H9 (cell line): ENCODE results near the gene CST5. TPM values are rescaled to one million over a fixed set of nuclear protein-coding genes. Genes with fewer than 3 reads are reported as not detected.

Experiments used
- DNase-seq: peaks from one replicate; pipeline ENCODE4 v3.0.0-alpha.2; 2017
- H2AFZ ChIP-seq: one replicate; pipeline ENCODE4 v1.6.1; 2013; ENCODE audit warnings: mild to moderate bottlenecking, low read length, control low read depth, moderate library complexity
- H2AK5ac ChIP-seq: 2 replicates; pipeline ENCODE4 v1.6.1; 2013; ENCODE audit warnings: low read length, control low read depth, mixed read lengths; ENCODE audit not compliant: insufficient read length
- H2BK120ac ChIP-seq: one replicate; pipeline ENCODE4 v1.6.1; 2013; ENCODE audit warnings: low read depth, mild to moderate bottlenecking, low read length, control low read depth, inconsistent platforms; ENCODE audit not compliant: poor library complexity, severe bottlenecking
- H2BK12ac ChIP-seq: 2 replicates; pipeline ENCODE4 v1.6.1; 2013; ENCODE audit warnings: low read length, control low read depth, mixed read lengths, low read depth; ENCODE audit not compliant: insufficient read length
- H2BK15ac ChIP-seq: 2 replicates; pipeline ENCODE4 v1.6.1; 2013; ENCODE audit warnings: low read depth, low read length, control low read depth
- H2BK20ac ChIP-seq: one replicate; pipeline ENCODE4 v1.6.1; 2013; ENCODE audit warnings: low read depth, mild to moderate bottlenecking, low read length, control low read depth, inconsistent platforms; ENCODE audit not compliant: poor library complexity, severe bottlenecking
- H2BK5ac ChIP-seq: 2 replicates; pipeline ENCODE4 v1.6.1; 2013; ENCODE audit warnings: low read length, control low read depth, mixed read lengths; ENCODE audit not compliant: insufficient read length
- H3K14ac ChIP-seq: 2 replicates; pipeline ENCODE4 v1.6.1; 2013; ENCODE audit warnings: low read length, control low read depth; ENCODE audit not compliant: insufficient read depth
- H3K18ac ChIP-seq: 2 replicates; pipeline ENCODE4 v1.6.1; 2013; ENCODE audit warnings: low read depth, mild to moderate bottlenecking, mixed read lengths, low read length, control low read depth; ENCODE audit not compliant: insufficient read length
- H3K23ac ChIP-seq: 2 replicates; pipeline ENCODE4 v1.6.1; 2013; ENCODE audit warnings: low read length, control low read depth, mixed read lengths, low read depth; ENCODE audit not compliant: insufficient read length
- H3K23me2 ChIP-seq: 2 replicates; pipeline ENCODE4 v1.6.1; 2013; ENCODE audit warnings: low read depth, mild to moderate bottlenecking, mixed read lengths, low read length, control low read depth; ENCODE audit not compliant: insufficient read length, poor library complexity, severe bottlenecking
- H3K27ac ChIP-seq: 2 replicates; pipeline ENCODE4 v1.5.1; 2013; ENCODE audit warnings: low read length, control low read depth, mixed read lengths, low read depth; ENCODE audit not compliant: insufficient read length
- H3K27me3 ChIP-seq: 2 replicates; pipeline ENCODE4 v1.6.1; 2013; ENCODE audit warnings: low read length, control low read depth, inconsistent platforms; ENCODE audit not compliant: insufficient read depth
- H3K4ac ChIP-seq: 2 replicates; pipeline ENCODE4 v1.6.1; 2013; ENCODE audit warnings: low read depth, mild to moderate bottlenecking, control low read depth, inconsistent platforms, low read length, moderate library complexity
- H3K4me1 ChIP-seq: 2 replicates; pipeline ENCODE4 v1.6.1; 2013; ENCODE audit warnings: low read length, control low read depth, inconsistent platforms; ENCODE audit not compliant: insufficient read depth
- H3K4me2 ChIP-seq: 2 replicates; pipeline ENCODE4 v1.6.1; 2013; ENCODE audit warnings: low read length, control low read depth, mixed read lengths; ENCODE audit not compliant: insufficient read length, insufficient read depth
- H3K56ac ChIP-seq: 2 replicates; pipeline ENCODE4 v1.6.1; 2013; ENCODE audit warnings: low read depth, mild to moderate bottlenecking, mixed read lengths, low read length, control low read depth; ENCODE audit not compliant: insufficient read length
- H3K79me1 ChIP-seq: 2 replicates; pipeline ENCODE4 v1.6.1; 2013; ENCODE audit warnings: low read depth, mild to moderate bottlenecking, moderate library complexity, low read length, control low read depth, inconsistent platforms; ENCODE audit not compliant: insufficient read depth, poor library complexity, severe bottlenecking
- H3K79me2 ChIP-seq: 2 replicates; pipeline ENCODE4 v1.6.1; 2013; ENCODE audit warnings: low read length, control low read depth, inconsistent platforms; ENCODE audit not compliant: insufficient read depth
- H3K9ac ChIP-seq: 2 replicates; pipeline ENCODE4 v1.6.1; 2013; ENCODE audit warnings: low read length, control low read depth, mixed read lengths; ENCODE audit not compliant: insufficient read length; ENCODE audit errors: extremely low read depth
- H3K9me3 ChIP-seq: one replicate; pipeline ENCODE4 v1.6.1; 2013; ENCODE audit warnings: low read depth, low read length, inconsistent platforms; ENCODE audit not compliant: control insufficient read depth
- H3T11ph ChIP-seq: one replicate; pipeline ENCODE4 v1.6.1; 2013; ENCODE audit warnings: mild to moderate bottlenecking, low read length, control low read depth, inconsistent platforms
- H4K20me1 ChIP-seq: one replicate; pipeline ENCODE4 v1.6.1; 2013; ENCODE audit not compliant: control insufficient read depth, insufficient read length, insufficient read depth
- H4K5ac ChIP-seq: 2 replicates; pipeline ENCODE4 v1.6.1; 2013; ENCODE audit warnings: low read depth, mild to moderate bottlenecking, mixed read lengths, low read length, control low read depth; ENCODE audit not compliant: insufficient read length
- H4K8ac ChIP-seq: replicated peaks from 2 replicates; pipeline ENCODE4 v1.6.1; 2013; ENCODE audit warnings: low read length, control low read depth, mixed read lengths, low read depth; ENCODE audit not compliant: insufficient read length
- H4K91ac ChIP-seq: 2 replicates; pipeline ENCODE4 v1.6.1; 2013; ENCODE audit warnings: low read depth, mild to moderate bottlenecking, moderate library complexity, mixed read lengths, low read length, control low read depth; ENCODE audit not compliant: insufficient read length
- H3K27ac Mint-ChIP-seq, 3 experiments: 2 replicates in 2 of 3; 3 replicates in 1 of 3; pipeline ENCODE4 v1.8.0; 2020 to 2021; ENCODE audit warnings: mixed read lengths in 3 of 3, mild to moderate bottlenecking in 1 of 3, moderate library complexity in 1 of 3
- H3K27me3 Mint-ChIP-seq: 2 replicates; pipeline ENCODE4 v1.8.0; 2021; ENCODE audit warnings: low read depth, mild to moderate bottlenecking, moderate library complexity, mixed read lengths
- H3K36me3 Mint-ChIP-seq, 3 experiments: 2 replicates in 2 of 3; 3 replicates in 1 of 3; pipeline ENCODE4 v1.8.0; 2020 to 2021; ENCODE audit warnings: low read depth in 3 of 3, mixed read lengths in 3 of 3; ENCODE audit not compliant: insufficient read depth in 1 of 3
- H3K4me1 Mint-ChIP-seq, 2 experiments: 2 replicates each; pipeline ENCODE4 v1.8.0; 2020; ENCODE audit warnings: mixed read lengths in 2 of 2
- H3K4me3 Mint-ChIP-seq, 2 experiments: 2 replicates in 1 of 2; 3 replicates in 1 of 2; pipeline ENCODE4 v1.8.0; 2020 to 2021; ENCODE audit warnings: mild to moderate bottlenecking in 2 of 2, mixed read lengths in 2 of 2, moderate library complexity in 1 of 2
- H3K9me3 Mint-ChIP-seq, 2 experiments: 2 replicates in 1 of 2; 3 replicates in 1 of 2; pipeline ENCODE4 v1.8.0; 2020; ENCODE audit warnings: mild to moderate bottlenecking in 2 of 2, mixed read lengths in 2 of 2, moderate library complexity in 1 of 2
- WGBS: extraction: QIAGEN DNeasy Blood & Tissue Kit; methylation state at CpG from one replicate; pipeline ENCODE4 v1.1.7; 2013; ENCODE audit warnings: missing lambda C conversion rate, low lambda C conversion rate, mixed read lengths; ENCODE audit not compliant: insufficient read length; ENCODE audit errors: extremely low coverage; 5-methylcytosine and 5-hydroxymethylcytosine counted together
- total RNA-seq: library from RNA; stranded (reverse); gene quantifications from 2 replicates; pipeline ENCODE4 v1.2.1, GENCODE V29; 2021
- TF ChIP-seq, protein P1 (sequence below): fragments of 200-600 bp; sonication (generic); conservative IDR thresholded peaks from 3 replicates; pipeline ENCODE4 v1.8.0; 2021; ENCODE audit warnings: antibody characterized with exemption, mild to moderate bottlenecking

The CST5 gene
- total RNA-seq, 1 experiment from 2014 or later = not detected

DNA sequence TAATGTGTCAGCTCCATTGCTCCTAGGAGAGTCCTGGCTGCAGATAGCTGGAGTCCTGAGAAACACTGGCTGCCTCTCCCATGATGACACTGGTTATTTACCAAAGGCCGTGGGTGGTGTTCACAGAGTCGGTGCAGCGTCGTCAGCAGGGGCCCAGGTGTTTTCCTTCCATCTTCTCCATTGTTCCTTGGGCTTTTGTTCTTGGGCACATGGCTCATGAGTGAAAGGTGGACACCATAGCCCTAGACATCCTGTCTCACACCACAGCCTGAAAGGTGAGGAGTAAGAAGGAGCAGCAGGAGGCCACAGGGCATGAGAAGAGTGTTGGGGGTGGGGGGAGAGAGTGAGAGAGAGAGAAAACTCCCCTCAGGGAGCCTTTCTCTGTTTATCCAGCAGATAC is 9.1 kb downstream of the CST5 start:
- Histone ChIP-seq H3K27ac (no peak overlapping the region), H3K14ac (no peak overlapping the region), H2AFZ (no peak overlapping the region), H3K27me3 (no peaks in the 10 kb centered on the region), H2BK15ac (no peak overlapping the region), H4K20me1 (no peaks in the 10 kb centered on the region), H3K18ac (peak overlapping the region; percentile 7), H3K4ac (no peak overlapping the region), H3K23me2 (no peaks in the 10 kb centered on the region), H2BK12ac (no peak overlapping the region), H3K9ac (no peak overlapping the region), H3K9me3 (no peaks in the 10 kb centered on the region), H3K23ac (no peak overlapping the region), H2BK120ac (no peak overlapping the region), H3K79me2 (no peaks in the 10 kb centered on the region), H3K4me2 (no peak overlapping the region), H4K91ac (no peak overlapping the region), H3K56ac (no peak overlapping the region), H2BK20ac (no peak overlapping the region), H3K4me1 (peaks cover 23% of the 10 kb centered on the region; the same call in 1 of the 2 replicates), H3K79me1 (no peaks in the 10 kb centered on the region), H3T11ph (no peak overlapping the region), H4K5ac (no peak overlapping the region), H4K8ac (no peak overlapping the region), H2AK5ac (no peak overlapping the region), H2BK5ac (no peak overlapping the region)
- no CpG with 5 or more reads among the region's 4 CpGs for WGBS
- H3K27ac Mint-ChIP-seq = peak overlapping the region in 2 of 3 experiments; percentile 20 to 96; a peak in 5 of 7 replicates
- no peak for DNase-seq
- no peaks in the 10 kb centered on the region for H3K36me3 Mint-ChIP-seq
- peak overlapping the region in 1 of 2 experiments; percentile 38; a peak in 2 of 5 replicates for H3K4me3 Mint-ChIP-seq
- TF ChIP-seq, protein P1, sequence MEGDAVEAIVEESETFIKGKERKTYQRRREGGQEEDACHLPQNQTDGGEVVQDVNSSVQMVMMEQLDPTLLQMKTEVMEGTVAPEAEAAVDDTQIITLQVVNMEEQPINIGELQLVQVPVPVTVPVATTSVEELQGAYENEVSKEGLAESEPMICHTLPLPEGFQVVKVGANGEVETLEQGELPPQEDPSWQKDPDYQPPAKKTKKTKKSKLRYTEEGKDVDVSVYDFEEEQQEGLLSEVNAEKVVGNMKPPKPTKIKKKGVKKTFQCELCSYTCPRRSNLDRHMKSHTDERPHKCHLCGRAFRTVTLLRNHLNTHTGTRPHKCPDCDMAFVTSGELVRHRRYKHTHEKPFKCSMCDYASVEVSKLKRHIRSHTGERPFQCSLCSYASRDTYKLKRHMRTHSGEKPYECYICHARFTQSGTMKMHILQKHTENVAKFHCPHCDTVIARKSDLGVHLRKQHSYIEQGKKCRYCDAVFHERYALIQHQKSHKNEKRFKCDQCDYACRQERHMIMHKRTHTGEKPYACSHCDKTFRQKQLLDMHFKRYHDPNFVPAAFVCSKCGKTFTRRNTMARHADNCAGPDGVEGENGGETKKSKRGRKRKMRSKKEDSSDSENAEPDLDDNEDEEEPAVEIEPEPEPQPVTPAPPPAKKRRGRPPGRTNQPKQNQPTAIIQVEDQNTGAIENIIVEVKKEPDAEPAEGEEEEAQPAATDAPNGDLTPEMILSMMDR = no peak
- H3K27me3 Mint-ChIP-seq = peaks cover 2% of the 10 kb centered on the region
- H3K9me3 Mint-ChIP-seq = no peaks in the 10 kb centered on the region; a peak in 2 of 5 replicates
- peaks cover 66 to 71% of the 10 kb centered on the region in 2 experiments for H3K4me1 Mint-ChIP-seq
